Fibroblast of skin of abdomen (primary cell): ENCODE data around the gene RSPH9.
A peak's percentile ranks its signal among the peaks of the same experiment; 100 is the strongest.

Experiments used
- DNase-seq: peaks from one replicate; pipeline ENCODE4 v3.0.0-alpha.2; 2013

The RSPH9 gene

GRCh38 chr6:43668151-43669028 is 23.6 kb downstream of the RSPH9 start:
- DNase-seq, result peak; percentile 48

DNA sequence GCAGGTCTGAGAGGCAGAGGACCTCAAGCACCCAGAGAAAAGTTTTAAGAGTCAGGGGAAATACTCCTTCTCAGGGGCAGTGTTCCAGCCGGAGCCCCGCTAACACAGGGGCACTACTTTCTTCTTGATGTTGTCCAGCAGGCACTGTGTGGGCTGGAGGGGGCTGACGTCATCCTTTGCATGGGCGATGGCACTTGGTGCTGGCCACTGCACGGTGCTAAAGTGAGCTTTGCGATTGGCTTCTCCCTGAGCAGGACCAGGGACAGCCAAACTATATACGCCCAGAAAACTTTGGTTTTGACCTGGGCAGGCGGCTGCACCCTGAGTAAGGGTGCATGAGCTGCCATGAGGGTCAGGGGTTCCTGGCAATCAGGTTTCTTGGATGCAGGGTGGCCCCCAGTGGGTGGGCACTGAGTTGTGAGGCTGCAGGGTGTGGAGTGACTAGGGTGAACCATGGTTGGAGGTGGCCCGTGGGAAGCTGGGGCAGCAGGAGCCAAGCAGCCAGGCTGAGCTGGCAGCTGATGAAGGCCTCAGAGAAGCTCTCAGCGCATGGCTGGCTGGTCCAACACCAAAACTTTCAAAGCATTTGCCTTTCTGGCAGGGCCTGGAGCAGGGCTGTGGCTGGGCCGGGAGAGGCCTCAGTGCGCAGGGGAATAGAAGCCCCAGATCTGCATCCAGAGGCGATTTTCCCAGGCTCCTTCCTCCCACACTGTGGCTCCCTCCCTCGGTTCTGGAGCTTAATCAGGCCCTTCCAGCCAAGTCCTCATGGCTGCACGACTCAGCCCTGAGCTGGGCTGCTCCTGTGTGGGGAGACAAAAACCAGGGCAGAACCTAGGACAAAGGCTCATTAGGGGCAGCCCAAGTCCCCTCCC is 24.4 kb downstream of the RSPH9 start:
- no peak for DNase-seq

- no peak for DNase-seq
Measured at GRCh38 chr6:43669922-43670622, 25.2 kb downstream of the RSPH9 start.

DNA sequence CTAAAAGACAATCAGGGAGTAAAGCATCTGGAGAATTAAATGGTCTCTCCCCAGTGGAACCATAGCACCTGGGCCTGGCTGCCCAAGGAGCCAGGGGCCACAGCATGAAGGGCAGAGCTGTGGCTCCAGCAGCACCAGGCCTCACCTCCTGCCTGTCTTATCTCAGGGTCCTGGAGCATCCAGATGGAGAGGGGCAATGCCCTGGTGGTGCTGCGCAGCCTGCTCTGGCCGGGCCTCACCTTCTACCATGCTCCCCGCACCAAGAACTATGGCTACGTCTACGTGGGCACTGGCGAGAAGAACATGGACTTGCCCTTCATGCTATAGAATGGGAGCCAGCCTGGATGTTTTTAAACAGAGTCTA is 25.8 kb downstream of the RSPH9 start:
- DNase-seq, result no peak

DNA sequence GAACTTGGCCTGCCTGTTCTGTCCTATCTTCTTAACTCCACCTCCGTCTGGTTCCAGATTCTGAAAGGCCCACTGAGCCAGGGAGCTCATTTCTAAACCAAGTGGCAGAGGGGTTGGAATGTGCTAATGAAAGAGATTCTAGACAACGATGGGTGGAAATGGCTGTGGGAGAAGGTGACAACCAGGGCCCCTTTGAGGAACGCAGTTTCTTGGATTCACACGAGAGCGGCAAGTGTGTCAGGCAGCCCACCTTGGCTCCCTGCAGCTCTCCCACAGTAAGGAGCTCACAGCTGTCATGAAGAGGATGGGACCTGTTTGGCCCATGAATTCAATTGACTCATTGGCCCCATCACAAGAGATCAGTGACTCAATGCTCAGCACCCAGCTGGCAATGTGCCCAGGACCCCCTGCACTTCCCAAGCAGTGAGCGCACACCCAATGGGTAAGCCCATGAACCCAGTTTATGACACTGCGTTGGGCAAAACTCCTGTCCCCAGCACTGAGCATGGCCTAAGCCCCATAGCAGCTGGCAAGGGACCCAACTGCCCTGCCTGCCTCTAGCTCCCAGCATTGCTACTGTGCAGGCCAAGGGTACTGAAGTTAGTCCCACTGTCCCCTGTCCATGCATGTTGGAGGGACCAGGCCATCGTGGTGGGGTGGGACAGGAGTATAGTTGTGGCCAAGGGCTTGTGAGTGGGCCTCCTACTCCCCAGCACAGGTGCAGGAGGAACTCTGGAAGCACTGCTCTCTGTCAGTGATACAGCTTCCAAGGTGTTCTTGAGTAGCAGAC is 26.4 kb downstream of the RSPH9 start:
- DNase-seq, result no peak

DNA sequence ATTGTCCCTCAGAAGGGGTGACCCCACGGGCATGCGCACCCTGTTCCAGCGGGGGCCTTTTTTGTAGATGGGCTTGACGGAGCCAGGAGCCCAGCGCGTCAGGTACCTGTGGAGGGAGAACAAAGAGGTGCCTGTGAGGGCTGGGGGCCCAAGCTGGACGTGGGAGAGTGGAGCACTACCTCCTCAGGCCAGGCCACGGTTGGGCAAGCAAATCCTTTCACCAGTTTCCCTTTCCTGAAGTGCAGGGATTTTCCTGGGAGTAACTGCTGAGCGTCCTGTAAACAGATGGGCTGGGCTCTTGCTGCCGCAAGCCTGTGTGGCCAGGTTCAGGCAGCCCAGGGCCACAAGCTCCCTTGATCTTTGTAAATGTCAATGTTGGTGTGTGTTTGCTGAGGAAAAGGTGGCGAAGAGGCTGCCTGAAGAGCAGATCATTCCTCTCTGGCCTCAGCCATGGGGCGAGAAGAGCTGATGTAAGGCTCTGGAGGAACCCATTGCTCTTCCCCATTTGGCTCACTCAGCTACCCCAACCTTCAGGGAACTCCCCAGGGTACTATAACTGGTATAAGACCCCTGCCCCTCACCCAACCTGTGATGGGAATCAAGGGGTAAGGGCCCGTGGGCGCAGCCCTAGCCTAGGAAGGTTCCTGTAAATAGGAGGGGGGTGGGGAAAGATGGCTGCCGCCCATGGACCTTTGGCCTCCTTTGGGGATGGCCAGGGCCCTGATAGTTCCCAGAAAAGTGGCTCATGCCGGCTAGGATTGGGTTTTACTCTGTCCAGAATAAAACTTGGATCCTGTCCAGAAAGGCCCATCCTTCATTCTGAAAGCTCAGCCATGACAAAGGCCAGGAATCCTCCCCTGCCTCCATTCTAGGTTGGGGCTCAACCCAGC is 27.2 kb downstream of the RSPH9 start:
- no peak for DNase-seq

GRCh38 chr6:43673444-43674084 is 28.7 kb downstream of the RSPH9 start:
- no peak for DNase-seq

- DNase-seq, result no peak
Measured at GRCh38 chr6:43674291-43674690, 29.5 kb downstream of the RSPH9 start.

GRCh38 chr6:43674921-43675320 is 30.1 kb downstream of the RSPH9 start:
- DNase-seq, result no peak

- no peak for DNase-seq
Measured at GRCh38 chr6:43676962-43677606, 32.2 kb downstream of the RSPH9 start.

- DNase-seq, result no peak
Measured at GRCh38 chr6:43677759-43678158, 32.9 kb downstream of the RSPH9 start.

GRCh38 chr6:43678341-43678740 is 33.5 kb downstream of the RSPH9 start:
- DNase-seq, result no peak

- DNase-seq, result peak; percentile 28
Measured at GRCh38 chr6:43679057-43679456, 34.2 kb downstream of the RSPH9 start.

GRCh38 chr6:43680308-43681200 is 35.7 kb downstream of the RSPH9 start:
- no peak for DNase-seq

DNA sequence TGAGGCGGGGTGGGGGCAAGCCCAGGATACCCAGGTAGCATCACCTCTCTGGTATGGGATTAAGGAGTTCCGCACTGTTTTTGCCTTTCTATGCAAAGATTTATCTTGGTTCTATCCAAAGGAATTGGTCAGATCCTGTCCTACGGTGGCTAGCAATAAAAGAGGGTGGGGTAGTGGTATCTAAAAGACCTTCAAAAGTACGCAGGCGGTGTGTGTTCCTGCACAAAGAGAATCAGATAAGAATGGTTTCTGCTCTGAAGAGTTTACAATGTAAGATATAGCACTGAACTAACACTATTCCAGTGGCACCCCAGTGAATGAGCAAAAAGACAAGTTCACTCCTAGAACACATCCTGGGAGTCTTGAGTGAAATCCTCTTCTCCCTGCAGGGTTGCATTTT is 36.5 kb downstream of the RSPH9 start:
- DNase-seq, result no peak

- no peak for DNase-seq
Measured at GRCh38 chr6:43682724-43683429, 38.0 kb downstream of the RSPH9 start.

GRCh38 chr6:43683708-43684455 is 39.0 kb downstream of the RSPH9 start:
- no peak for DNase-seq

DNA sequence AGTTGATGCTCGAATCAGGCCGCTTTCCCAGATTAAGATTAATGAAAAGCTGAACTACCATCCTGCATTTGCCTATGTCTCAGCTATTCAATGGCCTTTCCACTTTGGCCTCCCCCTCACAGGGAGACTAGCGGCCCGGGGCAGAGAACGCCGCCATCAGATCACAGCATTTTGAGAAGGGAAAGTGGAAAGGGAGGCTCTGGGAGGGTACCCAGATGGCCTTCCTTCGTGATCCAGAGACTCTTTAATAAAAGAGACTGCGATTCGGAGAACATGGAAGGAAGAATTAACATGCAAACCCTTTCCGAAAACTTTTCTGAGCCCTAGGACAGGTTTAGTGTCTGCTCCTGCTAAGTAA is 42.2 kb downstream of the RSPH9 start:
- DNase-seq, result no peak
